ENCODE data around the gene MAP2K3.
"Not testable (repeated sequence)": the region's sequence is repeated elsewhere in the genome, so short reads cannot be mapped to it uniquely, and the experiment has no call there.

Gene MAP2K3

DNA sequence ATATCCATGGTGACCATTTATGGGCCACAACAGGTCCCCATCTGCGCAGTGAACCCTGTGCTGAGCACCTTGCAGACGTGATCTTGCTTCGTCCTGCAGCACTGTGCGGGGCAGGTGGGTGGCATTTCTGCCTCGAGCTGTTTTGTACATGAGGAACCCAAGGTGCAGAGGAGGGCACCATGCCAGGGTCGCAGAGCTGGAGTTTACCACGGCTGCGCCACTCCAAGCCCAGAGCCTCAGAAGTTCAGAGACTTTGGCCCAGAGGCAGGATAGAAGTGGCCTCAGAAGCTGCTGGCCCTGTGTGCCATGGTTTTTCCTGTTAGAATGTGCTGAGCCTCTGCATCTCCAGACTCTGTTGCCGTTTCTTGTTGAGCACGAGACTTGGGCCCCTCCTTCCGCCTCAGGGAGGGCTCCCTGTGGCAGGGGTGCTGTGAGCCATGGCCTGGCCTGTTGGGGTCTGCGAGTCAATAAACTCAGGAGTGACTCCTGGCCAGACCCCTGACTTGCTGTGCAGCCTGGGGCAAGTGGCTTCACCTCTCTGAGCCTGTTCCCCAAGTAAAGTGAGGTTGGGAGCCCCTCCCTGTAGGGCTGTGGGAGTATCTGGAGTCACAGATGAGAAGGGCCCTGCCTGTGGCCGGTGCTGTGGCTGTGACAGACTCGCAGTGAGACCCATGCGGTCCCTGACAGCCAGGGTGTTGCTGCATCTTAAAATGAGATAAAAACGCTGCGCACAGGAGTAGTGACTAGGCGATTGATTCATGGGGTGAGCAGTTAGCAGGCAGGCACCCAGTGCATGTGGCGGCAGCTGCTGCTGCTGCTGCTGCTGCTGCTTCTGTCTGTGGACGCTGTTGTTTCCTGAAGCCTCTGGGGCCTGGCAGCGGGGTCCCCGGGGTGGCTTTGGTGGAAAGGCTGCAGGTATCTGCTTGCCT is 11.8 kb downstream of the MAP2K3 start:
- DNase-seq (ENCODE audit: low read depth): no peak

DNA sequence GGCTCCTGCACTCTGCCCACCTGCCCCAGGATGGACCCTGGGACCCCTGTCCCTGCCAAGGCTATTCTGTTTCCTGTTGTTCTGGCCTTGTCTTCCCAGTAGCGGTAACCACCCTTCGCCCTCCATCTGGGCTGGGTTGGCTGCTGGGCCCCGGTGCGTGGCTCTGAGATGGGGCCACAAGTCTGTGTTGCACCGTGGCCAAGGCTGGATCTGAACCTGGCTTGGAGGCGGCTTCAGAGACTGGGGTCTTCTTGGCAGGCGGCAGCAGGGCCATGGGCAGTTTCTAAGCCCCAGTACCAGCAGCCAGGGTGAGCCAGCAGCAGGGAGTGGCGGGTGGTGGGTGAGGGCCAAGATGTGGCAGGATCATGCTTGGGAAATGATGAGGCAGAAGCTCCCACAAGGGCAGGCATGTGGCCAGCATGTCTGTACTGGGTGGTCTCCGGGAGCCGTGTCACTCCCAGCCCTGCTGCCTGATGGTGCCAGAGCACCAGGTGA is 12.6 kb downstream of the MAP2K3 start:
- DNase-seq (ENCODE audit: low read depth): no peak

GRCh38 chr17:21297597-21297996 is 13.1 kb downstream of the MAP2K3 start:
- DNase-seq (ENCODE audit: low read depth): no peak

GRCh38 chr17:21298056-21298982 is 13.8 kb downstream of the MAP2K3 start:
- no peak for DNase-seq (ENCODE audit: low read depth)

GRCh38 chr17:21298983-21299519 is 14.5 kb downstream of the MAP2K3 start:
- no peak for DNase-seq (ENCODE audit: low read depth)

GRCh38 chr17:21299981-21300600 is 15.6 kb downstream of the MAP2K3 start:
- no peak for DNase-seq (ENCODE audit: low read depth)

GRCh38 chr17:21300601-21301571 is 16.4 kb downstream of the MAP2K3 start:
- DNase-seq (ENCODE audit: low read depth): no peak

DNA sequence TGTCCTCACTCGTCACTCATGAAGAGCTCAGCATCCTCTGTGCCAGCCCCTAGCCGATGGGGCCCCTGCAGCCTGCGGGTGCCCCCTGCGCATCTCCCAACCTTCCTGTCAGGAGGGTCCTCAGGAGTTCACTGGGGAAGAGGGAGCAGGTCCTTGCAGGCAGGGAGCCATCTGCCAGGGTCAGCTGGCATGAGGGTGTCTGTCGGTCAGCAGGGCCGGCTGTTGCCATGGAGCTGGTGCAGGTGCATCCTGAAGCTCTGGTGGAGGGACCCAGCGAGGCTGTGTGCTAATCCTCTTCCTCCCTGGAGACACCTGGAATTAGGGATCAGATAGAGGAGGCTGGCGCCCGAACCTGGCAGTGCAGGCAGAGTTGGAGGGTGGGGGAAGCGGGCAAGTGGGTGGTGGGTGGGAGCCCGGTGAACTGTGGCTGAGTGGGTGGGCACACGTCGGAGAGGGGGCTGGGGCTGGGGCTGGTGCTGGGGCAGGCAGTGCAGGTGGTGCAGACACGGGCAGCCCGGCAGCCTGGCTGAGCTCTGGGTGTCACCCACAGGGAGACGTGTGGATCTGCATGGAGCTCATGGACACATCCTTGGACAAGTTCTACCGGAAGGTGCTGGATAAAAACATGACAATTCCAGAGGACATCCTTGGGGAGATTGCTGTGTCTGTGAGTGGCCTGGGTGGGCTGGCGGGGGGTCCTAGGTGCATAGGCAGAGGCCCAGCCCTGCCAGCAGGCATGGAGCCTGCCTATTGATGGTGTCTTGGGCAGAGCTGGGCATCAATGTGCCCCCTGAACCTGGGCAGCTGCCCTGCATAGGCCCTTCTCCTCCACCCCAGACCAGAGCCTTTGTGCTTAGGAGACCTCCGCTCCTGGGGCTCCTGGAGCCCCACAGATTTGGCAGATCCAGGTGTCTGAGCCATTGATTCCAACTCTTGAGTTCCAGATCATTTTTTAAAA is 17.4 kb downstream of the MAP2K3 start:
- no peak for DNase-seq (ENCODE audit: low read depth)

GRCh38 chr17:21302711-21303425 is 18.4 kb downstream of the MAP2K3 start:
- DNase-seq (ENCODE audit: low read depth): no peak

GRCh38 chr17:21303441-21304065 is 19.0 kb downstream of the MAP2K3 start:
- DNase-seq (ENCODE audit: low read depth): no peak

- DNase-seq (ENCODE audit: low read depth): no peak
Measured at GRCh38 chr17:21304091-21304490, 19.6 kb downstream of the MAP2K3 start.

- not testable (repeated sequence) for DNase-seq (ENCODE audit: low read depth)
Measured at GRCh38 chr17:21304551-21305151, 20.1 kb downstream of the MAP2K3 start.

GRCh38 chr17:21305431-21306180 is 21.1 kb downstream of the MAP2K3 start:
- not testable (repeated sequence) for DNase-seq (ENCODE audit: low read depth)

GRCh38 chr17:21306611-21307272 is 22.2 kb downstream of the MAP2K3 start:
- not testable (repeated sequence) for DNase-seq (ENCODE audit: low read depth)

- DNase-seq (ENCODE audit: low read depth): not testable (repeated sequence)
Measured at GRCh38 chr17:21307273-21307625, 22.7 kb downstream of the MAP2K3 start.

- not testable (repeated sequence) for DNase-seq (ENCODE audit: low read depth)
Measured at GRCh38 chr17:21308931-21309381, 24.4 kb downstream of the MAP2K3 start.
